ENCODE data around the gene AXIN1. TPM values are rescaled to one million over a fixed set of nuclear protein-coding genes. Genes with fewer than 3 reads are reported as not detected.
A peak's percentile ranks its signal among the peaks of the same experiment; 100 is the strongest.
"Not testable (repeated sequence)": the region's sequence is repeated elsewhere in the genome, so short reads cannot be mapped to it uniquely, and the experiment has no call there.

AXIN1 gene
- total RNA-seq, 2 donors from 2014 or later = 31.2 to 35.2 TPM

DNA sequence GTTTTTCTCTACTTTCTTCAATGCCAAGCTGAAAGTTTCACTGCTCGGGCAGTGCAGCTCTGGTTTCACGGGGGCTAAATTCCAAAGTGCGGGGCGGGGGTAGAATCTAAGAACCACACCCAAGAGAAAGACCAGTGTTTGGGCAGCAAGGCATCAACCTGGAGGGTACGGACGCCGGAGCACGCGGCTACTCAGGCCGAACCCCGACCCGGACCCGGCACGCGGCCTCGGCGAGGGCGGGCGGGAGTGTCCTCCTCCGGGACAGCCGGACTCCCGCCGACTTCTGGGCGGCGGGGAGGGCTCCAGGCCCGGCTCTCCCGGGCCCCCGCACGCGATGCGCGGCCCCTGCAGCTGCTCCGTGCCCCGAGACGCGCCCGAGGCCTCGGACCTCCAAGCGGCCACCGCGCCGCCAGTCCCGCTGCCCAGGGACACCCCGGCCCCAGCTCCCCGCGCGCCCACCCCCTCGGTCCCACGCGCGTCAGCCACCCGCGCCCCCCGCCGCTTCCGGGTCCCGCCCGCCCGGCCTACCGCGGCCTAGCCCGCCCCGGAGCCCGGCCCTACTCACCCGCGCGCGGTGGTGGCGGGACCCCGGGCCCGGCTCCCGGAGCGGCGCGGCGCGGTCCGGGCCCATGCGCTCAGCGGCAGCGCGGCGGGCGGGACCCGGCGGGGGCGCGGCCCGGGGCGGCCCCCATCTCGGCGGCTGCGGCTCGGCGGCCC, 561 bp downstream of the AXIN1 start:
- peak overlapping the region; percentile 42 to 48 for H3K27ac ChIP-seq
- H3K4me3 ChIP-seq = peak overlapping the region; percentile 60 to 69
- TF ChIP-seq, protein P1, sequence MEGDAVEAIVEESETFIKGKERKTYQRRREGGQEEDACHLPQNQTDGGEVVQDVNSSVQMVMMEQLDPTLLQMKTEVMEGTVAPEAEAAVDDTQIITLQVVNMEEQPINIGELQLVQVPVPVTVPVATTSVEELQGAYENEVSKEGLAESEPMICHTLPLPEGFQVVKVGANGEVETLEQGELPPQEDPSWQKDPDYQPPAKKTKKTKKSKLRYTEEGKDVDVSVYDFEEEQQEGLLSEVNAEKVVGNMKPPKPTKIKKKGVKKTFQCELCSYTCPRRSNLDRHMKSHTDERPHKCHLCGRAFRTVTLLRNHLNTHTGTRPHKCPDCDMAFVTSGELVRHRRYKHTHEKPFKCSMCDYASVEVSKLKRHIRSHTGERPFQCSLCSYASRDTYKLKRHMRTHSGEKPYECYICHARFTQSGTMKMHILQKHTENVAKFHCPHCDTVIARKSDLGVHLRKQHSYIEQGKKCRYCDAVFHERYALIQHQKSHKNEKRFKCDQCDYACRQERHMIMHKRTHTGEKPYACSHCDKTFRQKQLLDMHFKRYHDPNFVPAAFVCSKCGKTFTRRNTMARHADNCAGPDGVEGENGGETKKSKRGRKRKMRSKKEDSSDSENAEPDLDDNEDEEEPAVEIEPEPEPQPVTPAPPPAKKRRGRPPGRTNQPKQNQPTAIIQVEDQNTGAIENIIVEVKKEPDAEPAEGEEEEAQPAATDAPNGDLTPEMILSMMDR (IDR thresholded peaks at IDR 0.05) = no peak
- peak; percentile 13 for TF ChIP-seq POLR2A (IDR thresholded peaks at IDR 0.05)
- under 1% methylated on average over 39 of the region's 95 CpGs for WGBS
- H3K4me1 ChIP-seq (replicated peaks) = peaks cover 7% of the 10 kb centered on the region
- no peak for DNase-seq (ENCODE audit: low spot score)
- H3K27me3 ChIP-seq (replicated peaks; ENCODE audit: insufficient read depth) = no peaks in the 10 kb centered on the region
- intact Hi-C loops (cut with DNase I) = loop anchor here (5.0 kb wide), 1 partner anchor 125 kb away; the partner anchor contains the start of gene LUC7L
- H3K9me3 ChIP-seq = no peaks in the 10 kb centered on the region
- no peaks in the 10 kb centered on the region for H3K36me3 ChIP-seq

DNA sequence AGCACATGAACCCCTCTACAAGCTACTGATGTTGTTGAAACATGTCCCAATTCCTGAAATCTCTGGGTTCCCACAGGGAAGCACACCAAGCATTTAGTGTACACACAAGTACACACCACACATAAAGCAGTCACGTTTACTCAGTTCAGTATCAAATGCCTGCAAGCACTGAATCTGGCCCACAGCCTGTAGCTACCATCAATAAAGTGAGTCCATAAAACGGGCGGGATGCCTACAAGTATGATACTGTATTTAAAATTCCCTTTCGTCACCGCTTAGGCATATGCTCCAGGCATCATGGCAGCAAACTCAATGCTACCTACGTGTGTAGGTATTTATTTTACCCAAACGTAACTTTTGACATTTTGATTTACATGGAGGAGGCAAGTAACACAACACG, 2.3 kb downstream of the AXIN1 start:
- peaks cover 7% of the 10 kb centered on the region for H3K4me1 ChIP-seq (replicated peaks)
- H3K4me3 ChIP-seq = no peak overlapping the region
- no peaks in the 10 kb centered on the region for H3K36me3 ChIP-seq
- intact Hi-C loops (cut with DNase I) = loop anchor here (5.0 kb wide), 1 partner anchor 123 kb away; the partner anchor contains the start of gene LUC7L
- TF ChIP-seq, protein P1 (IDR thresholded peaks at IDR 0.05) = no peak
- TF ChIP-seq POLR2A (IDR thresholded peaks at IDR 0.05) = no peak
- TF ChIP-seq POLR2AphosphoS5 (IDR thresholded peaks at IDR 0.05) = no peak
- no peak for DNase-seq (ENCODE audit: low spot score)
- WGBS = 71% methylated on average over 8 of the region's 8 CpGs
- H3K9me3 ChIP-seq = no peaks in the 10 kb centered on the region
- H3K27ac ChIP-seq = no peak overlapping the region
- no peaks in the 10 kb centered on the region for H3K27me3 ChIP-seq (replicated peaks; ENCODE audit: insufficient read depth)

DNA sequence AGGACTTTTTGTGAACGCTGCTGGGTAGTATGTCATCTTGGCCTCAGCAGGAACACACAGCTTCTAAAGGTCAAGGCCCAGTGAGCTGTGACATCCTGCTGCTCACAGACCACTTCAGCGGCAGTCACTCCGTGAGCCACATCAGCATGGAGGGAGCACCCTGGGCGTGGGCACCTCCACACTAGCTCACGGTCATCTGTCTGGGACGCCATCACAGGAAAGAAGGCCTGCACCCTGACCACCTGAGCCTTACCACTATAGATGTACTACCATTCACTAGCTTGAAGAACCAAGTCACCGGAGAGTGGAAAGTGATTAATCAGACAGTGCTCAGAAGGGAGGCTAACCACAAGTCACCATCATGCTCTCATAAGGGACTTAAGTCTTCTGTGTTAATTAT, 3.3 kb downstream of the AXIN1 start:
- Histone ChIP-seq H3K4me1 (replicated peaks) (peaks cover 7% of the 10 kb centered on the region), H3K36me3 (no peaks in the 10 kb centered on the region), H3K9me3 (no peaks in the 10 kb centered on the region), H3K27me3 (replicated peaks; ENCODE audit: insufficient read depth) (no peaks in the 10 kb centered on the region), H3K27ac (no peak overlapping the region), H3K4me3 (no peak overlapping the region)
- no peak for DNase-seq (ENCODE audit: low spot score)
- TF ChIP-seq, protein P1 (IDR thresholded peaks at IDR 0.05) = no peak
- no peak for TF ChIP-seq POLR2A (IDR thresholded peaks at IDR 0.05)
- no peak for TF ChIP-seq POLR2AphosphoS5 (IDR thresholded peaks at IDR 0.05)
- intact Hi-C loops (cut with DNase I) = no loop called here
- WGBS = 82% methylated on average over 7 of the region's 7 CpGs

DNA sequence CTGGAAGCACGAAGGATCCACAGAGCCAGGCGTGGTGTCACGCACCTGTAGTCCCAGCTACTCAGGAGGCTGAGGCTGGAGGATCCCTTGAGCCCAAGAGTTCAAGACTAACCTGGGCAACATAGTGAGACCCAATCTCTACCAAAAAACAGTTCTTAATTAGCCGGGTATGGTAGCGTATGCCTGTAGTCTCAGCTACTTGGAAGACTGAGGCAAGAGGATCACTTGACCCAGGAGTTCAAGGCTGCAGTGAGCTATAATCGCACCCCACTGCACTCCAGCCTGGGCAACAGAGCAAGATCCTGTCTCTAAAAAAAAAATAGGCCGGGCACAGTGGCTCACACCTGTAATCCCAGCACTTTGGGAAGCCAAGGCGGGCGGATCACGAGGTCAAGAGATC, 4.0 kb downstream of the AXIN1 start:
- intact Hi-C loops (cut with DNase I); H3K4me1 ChIP-seq (replicated peaks); H3K9me3 ChIP-seq; H3K4me3 ChIP-seq; H3K27me3 ChIP-seq (replicated peaks; ENCODE audit: insufficient read depth); DNase-seq (ENCODE audit: low spot score); H3K27ac ChIP-seq; H3K36me3 ChIP-seq: not testable (repeated sequence)
- WGBS = 93% methylated on average over 10 of the region's 10 CpGs

DNA sequence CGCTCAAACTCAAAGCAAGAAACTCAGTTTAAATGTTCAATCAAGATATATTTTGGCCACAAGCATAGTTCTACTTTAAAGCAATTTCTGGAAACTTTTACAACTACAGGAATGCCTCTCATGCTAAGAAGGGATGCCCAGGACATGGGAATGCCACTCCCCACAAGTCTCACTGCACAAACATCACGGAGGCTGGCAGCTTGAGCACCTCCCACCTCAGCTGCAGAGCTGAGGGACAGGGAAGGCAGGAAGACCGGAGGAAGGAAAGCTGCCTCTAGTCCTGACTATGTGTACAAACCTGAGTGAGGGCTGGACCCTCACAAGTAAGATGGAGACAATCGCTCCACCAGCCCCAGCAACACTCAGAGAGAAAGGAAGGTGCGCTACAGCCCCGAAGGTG, 5.3 kb downstream of the AXIN1 start:
- Histone ChIP-seq H3K27ac (no peak overlapping the region), H3K36me3 (no peaks in the 10 kb centered on the region), H3K27me3 (replicated peaks; ENCODE audit: insufficient read depth) (no peaks in the 10 kb centered on the region), H3K4me1 (replicated peaks) (peaks cover 7% of the 10 kb centered on the region), H3K4me3 (no peak overlapping the region), H3K9me3 (no peaks in the 10 kb centered on the region)
- WGBS = 93% methylated on average over 6 of the region's 6 CpGs
- DNase-seq (ENCODE audit: low spot score) = no peak
- TF ChIP-seq POLR2AphosphoS5 (IDR thresholded peaks at IDR 0.05) (no peak), POLR2A (IDR thresholded peaks at IDR 0.05) (no peak)
- TF ChIP-seq, protein P1 (IDR thresholded peaks at IDR 0.05) = no peak
- intact Hi-C loops (cut with DNase I) = no loop called here

Measured in prostate gland (tissue), 2 donors.